GM21619 (cell line): ENCODE results near the gene KLHL1.

Experiments used
- ATAC-seq: cut with Tn5 transposase; IDR thresholded peaks from one replicate; pipeline ENCODE4 v1.9.1; 2021; ENCODE audit not compliant: unreplicated experiment

Gene KLHL1

DNA sequence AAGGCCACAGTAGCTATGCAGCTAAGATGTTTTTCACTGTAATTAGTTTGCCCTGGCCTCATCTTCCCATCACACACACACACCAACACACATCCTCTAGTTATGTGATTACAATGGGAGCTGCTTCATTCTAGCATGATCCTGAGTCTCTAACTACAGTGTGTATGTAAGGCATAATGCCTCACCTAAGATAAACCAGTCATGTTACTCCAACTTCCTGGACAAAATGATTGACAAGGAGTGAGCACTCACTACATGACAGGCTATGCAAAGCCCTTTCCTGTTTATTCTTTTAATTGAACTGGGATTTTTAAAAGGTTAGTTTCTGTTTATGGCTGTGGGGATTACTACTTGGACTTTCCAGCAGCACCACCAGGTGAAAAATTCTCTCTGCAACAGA is 401.4 kb downstream of the KLHL1 start:
- no peak for ATAC-seq

DNA sequence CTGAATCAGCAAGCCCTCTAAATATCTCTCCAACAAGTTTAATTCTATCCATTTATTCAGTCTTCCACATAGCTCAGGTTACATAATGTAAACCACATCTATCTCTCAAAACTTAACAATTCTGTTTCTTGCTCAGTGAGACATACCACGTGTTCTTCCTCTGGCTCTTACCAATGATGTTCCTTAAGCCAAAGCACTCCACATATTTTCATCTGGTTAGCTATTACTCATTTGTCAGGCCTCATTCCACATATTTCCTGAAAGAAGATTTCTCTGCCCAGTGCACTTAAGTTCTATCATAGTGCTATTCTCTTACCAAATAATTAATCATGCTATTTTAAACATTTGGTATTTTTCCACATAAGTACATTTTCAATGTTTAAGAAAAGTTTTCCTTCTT is 403.9 kb downstream of the KLHL1 start:
- ATAC-seq: no peak

DNA sequence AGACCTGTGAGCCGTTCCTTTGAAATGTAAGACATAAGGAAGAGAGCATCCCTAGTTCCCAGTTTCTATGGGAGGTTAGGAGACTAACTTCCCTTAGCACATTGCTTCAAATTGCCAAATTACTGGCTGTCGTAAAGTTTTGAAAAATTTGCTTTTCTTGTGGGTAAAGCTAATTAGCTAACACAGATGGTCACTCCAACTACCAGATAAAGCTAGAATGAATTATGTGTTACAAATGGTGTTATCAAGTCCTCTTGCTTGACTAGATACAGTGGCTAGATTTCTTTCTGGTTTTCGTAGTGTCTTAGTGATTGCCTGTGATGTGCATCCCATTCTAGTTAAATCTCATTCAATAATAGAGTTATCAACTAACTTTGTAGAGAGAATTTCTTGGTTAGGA is 417.3 kb downstream of the KLHL1 start:
- no peak for ATAC-seq

DNA sequence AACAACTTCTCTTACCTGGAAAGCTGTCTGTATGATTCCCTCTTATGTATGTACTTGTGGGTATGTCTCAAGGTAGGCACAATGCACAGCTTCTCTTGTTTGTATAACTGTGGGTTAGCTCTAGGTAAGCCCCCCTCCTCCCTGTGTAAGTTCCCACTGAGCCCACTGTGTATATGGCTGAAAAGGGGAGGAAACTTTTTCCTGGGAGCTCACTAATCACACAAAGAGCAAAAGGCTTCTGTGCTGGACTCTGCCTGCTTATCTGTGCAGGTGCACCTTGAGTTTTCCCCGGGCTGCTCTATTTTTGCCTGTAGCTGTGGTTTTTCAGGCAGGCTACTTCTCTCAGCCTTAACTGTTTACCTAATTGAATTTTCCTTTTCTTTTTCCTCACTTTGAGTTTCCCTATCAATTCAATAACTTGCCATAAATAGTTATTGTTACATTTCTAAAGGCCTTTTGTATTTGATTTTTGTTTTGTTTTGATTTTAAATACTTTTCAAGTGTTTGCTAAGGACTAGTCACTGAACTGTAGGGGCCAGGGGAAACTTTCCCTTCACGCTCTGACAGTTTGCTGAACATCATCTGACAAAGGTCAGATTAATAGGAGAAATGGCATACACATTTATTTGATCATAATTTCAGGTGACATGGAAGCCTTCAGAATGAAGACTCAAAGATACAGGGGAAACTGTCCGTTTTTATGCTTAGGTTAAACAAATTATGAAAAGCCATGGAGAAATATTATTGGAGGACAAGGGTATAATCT is 424.1 kb downstream of the KLHL1 start:
- no peak for ATAC-seq

DNA sequence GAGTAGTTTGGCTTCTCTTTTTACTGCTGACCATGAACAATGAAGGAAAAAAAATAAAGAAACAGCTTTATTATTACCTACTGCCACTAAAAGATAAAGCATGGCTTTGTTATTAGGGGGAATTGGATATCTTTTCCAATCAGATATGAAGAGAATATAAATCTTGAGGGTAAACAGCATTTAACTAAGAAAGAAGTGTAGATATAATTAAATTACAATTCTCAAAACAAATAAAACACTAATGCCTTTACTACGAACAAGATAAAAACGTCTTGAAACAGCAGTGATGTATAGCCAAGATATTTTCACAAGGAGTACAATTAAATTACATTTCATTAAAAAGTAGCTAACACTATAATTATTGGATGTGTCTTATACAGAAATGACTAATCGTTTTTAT is 426.5 kb downstream of the KLHL1 start:
- no peak for ATAC-seq

DNA sequence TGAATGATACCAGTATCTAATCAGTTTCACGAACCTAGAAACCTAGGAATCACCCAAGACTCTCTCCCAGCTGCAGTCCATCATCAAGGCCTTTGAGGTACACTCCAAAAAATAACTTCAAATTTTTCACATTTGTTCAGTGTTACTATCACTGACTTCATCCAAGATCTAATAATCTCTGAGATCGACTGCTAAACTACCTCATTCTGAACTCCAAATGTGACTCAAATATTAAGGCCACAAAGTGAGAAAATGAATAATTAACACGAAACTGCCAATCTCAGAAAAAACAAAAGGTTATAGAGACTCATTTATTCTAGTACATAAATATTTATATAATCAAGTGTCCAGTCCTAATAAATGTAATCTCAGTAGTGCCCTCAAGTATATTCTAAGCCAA is 430.9 kb downstream of the KLHL1 start:
- ATAC-seq: no peak

DNA sequence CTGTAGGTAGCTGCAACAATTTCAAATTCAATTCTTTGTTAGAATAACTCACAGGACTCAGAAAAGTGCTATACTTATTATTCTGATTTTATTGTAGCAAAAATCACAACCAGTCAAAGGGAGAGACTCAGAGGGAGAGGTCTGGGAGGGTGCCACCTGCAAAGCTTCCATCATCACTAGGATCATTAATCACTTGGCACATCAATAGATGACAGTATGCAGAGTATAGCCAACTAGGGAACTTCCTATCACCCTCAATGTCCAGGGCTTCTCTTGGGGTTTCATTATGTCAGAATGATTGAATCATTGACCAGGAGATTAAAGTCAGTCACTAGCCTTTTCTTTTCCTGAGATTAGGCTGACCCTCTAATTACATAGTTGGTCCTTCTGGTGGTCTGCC is 432.0 kb downstream of the KLHL1 start:
- no peak for ATAC-seq

DNA sequence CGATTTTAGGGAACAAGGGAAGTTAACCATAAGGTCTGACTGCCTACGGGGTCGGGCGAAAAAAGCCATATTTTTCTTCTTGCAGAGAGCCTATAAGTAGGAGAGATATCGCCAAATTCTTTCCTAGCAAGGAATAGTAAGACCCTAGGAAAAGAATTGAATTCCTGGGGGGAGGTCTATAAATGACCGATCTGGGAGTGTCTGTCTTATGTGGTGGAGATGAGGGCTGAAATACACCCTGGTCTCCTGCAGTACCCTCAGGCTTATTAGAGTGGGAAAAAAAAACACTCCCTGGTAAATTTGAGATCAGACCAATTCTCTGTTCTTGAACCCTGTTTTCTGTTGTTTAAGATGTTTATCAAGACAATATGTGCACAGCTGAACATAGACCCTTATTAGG is 448.1 kb downstream of the KLHL1 start:
- ATAC-seq: no peak

DNA sequence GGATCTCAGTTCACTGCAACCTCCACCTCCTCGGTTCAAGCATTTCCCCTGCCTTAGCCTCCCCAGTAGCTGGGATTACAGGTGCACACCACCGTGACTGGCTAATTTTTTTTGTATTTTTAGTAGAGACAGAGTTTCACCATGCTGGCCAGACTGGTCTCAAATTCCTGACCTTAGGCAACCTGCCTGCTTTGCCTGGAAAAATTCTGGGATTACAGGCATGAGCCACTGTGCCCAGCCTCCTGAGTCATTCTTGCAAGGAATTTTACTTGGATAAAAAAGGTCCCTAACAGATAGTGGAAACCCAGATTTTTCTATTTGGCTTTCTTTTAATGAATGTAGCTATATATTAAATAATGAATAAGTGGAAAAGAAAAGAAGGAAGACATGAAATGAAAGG is 450.6 kb downstream of the KLHL1 start:
- ATAC-seq: no peak

DNA sequence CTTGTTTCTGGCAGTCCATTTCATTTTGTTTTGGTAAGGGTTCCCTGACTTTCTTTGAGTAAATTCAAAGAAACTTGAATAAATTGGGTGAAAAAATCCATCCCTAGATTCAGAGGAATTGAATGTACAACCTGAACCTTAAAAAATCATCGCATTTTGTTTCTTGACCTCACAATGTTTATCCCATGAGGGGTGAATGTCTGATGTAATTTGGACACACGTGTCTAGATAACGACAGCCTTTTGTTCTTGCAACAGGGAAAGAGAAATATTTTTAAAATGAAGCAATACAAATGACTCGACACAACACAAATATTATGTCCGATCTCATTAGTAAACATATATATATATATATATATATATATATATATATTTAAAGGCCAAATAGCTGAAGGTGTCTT is 453.9 kb downstream of the KLHL1 start:
- no peak for ATAC-seq
